ENCODE results near the gene PDZK1IP1.

Gene PDZK1IP1

DNA sequence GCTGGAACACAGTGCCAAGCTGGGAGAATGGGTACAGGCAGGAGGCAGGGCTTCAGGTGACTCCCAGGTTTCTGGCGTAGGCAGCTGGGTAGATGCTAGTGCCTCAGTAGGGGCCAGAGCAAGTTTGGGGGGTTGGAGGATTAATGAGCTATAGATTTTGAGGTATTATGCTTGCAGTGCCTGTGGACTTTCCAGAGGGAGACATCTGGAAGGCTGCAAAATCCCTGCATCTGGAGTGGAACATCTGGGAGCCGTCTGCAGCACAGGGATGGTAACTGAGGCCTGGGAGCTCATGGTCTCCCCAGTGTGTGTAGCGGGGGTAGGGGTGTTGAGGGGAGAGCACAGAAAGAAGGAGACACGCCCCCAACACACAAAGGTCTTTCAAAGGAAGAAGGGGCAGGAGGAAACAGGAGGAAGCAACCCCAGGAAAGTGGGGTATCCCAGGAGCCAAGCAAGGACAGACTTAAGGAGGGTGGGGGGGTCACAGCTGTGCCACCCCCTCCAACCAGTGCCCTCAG lies 2.2 kb upstream of the PDZK1IP1 start:
- TF ChIP-seq, protein P1, sequence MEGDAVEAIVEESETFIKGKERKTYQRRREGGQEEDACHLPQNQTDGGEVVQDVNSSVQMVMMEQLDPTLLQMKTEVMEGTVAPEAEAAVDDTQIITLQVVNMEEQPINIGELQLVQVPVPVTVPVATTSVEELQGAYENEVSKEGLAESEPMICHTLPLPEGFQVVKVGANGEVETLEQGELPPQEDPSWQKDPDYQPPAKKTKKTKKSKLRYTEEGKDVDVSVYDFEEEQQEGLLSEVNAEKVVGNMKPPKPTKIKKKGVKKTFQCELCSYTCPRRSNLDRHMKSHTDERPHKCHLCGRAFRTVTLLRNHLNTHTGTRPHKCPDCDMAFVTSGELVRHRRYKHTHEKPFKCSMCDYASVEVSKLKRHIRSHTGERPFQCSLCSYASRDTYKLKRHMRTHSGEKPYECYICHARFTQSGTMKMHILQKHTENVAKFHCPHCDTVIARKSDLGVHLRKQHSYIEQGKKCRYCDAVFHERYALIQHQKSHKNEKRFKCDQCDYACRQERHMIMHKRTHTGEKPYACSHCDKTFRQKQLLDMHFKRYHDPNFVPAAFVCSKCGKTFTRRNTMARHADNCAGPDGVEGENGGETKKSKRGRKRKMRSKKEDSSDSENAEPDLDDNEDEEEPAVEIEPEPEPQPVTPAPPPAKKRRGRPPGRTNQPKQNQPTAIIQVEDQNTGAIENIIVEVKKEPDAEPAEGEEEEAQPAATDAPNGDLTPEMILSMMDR (IDR thresholded peaks at IDR 0.05; ENCODE audit: insufficient read depth, low read length, poor library complexity, severe bottlenecking): no peak
- H3K36me3 ChIP-seq (ENCODE audit: control insufficient read depth, insufficient read depth, low read length): no peaks in the 10 kb centered on the region
- H3K27me3 ChIP-seq (replicated peaks; ENCODE audit: control insufficient read depth, insufficient read depth, low read length): peaks cover 2% of the 10 kb centered on the region; the same call in 1 of the 2 replicates
- no peak for DNase-seq (ENCODE audit: extremely low read depth, insufficient read length)
- no peak overlapping the region for H3K4me3 ChIP-seq (replicated peaks; ENCODE audit: low read depth, low read length)

DNA sequence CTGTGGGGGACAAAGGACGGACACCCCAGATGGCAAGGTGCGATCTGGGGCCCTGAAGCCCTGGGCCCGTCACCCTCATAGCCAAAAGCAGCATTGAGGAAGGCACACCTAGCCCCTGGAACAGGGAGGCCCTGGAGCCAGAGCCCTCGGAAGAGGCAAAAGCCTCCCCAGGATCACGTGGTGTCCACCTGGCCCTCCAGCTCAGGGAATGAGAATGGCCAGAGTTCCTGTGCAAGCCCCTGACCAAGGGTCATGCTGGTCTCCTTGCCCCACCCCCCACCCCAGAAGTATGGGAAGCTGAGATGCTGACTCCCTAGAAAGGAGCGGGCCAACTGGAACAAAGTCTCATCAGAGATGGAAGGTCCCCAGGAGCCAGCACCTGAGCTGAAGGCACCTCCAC lies 1.0 kb upstream of the PDZK1IP1 start:
- no peaks in the 10 kb centered on the region for H3K36me3 ChIP-seq (ENCODE audit: control insufficient read depth, insufficient read depth, low read length)
- TF ChIP-seq, protein P1 (IDR thresholded peaks at IDR 0.05; ENCODE audit: insufficient read depth, low read length, poor library complexity, severe bottlenecking): no peak
- H3K27me3 ChIP-seq (replicated peaks; ENCODE audit: control insufficient read depth, insufficient read depth, low read length): peaks cover 2% of the 10 kb centered on the region
- no peak overlapping the region for H3K4me3 ChIP-seq (replicated peaks; ENCODE audit: low read depth, low read length)
- no peak for DNase-seq (ENCODE audit: extremely low read depth, insufficient read length)

DNA sequence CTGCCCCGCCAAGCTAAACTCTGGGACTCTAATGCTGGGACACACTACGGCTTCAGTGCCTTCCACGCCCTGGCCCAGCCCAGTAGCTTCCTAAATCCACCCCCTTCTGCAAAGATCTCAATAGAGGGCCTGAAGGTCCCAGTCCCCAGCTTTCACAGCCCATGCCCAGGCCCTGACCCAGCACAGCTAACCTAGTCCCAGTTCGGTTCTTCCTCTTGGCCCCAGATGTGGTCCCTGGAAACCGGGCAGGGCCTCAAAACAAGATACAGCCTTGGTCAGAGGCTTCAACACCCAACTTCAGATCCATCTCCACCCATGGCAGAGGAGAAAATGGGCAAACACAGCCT lies 646 bp upstream of the PDZK1IP1 start:
- DNase-seq (ENCODE audit: extremely low read depth, insufficient read length): no peak
- Histone ChIP-seq H3K36me3 (ENCODE audit: control insufficient read depth, insufficient read depth, low read length) (no peaks in the 10 kb centered on the region), H3K4me3 (replicated peaks; ENCODE audit: low read depth, low read length) (no peak overlapping the region), H3K27me3 (replicated peaks; ENCODE audit: control insufficient read depth, insufficient read depth, low read length) (peaks cover 2% of the 10 kb centered on the region)
- TF ChIP-seq, protein P1 (IDR thresholded peaks at IDR 0.05; ENCODE audit: insufficient read depth, low read length, poor library complexity, severe bottlenecking): no peak

DNA sequence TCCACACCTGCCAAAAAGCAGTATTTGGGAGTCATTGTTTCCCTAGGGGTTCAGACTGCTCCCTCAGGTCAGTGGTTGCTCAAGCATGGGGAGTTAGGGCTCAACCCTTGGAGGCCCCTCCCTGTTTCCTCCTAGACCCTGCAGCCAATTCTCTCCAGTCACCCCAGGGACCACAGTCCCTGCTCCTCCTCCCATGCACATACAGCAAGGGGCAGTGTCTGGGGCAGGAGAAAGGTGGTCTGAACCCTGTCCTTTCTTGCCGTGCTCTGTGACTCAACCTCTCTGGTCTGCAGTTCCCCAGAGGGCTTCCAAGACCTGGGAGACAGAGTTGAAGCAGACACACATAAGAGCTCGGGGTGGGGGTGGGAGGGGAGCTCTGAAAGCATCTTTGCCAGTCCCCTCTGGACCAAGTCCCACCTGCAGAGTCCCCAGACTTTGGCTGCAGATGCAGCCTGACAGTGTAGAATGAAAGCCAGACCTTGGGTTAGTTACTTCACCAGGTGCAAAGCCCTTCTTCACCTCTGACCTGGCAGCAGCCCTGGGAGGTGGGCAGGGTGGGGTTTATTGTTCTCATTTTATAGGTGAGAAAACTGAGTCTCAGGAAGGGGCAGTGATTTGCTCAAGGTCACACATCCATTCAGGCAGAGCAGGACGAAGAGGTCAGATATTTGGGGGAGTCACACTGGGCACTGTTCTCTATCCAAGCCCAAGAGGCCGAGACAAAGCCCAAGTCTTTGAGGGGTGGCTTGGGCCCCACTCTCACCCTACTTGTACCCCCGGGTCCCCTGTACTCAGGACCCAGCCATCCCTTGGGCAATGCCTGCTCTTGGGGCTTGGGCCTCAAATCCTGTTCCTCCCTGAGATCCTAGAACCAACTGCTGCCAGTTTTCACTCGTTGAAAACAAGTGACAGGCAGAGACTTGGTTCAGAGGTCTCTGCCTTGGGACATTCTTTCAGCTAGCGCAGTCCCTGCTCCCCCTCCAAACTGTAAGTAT lies 748 bp downstream of the PDZK1IP1 start:
- no peak for DNase-seq (ENCODE audit: extremely low read depth, insufficient read length)
- no peaks in the 10 kb centered on the region for H3K36me3 ChIP-seq (ENCODE audit: control insufficient read depth, insufficient read depth, low read length)
- no peaks in the 10 kb centered on the region; the same call in none of the 2 replicates for H3K27me3 ChIP-seq (replicated peaks; ENCODE audit: control insufficient read depth, insufficient read depth, low read length)
- no peak overlapping the region for H3K4me3 ChIP-seq (replicated peaks; ENCODE audit: low read depth, low read length)
- TF ChIP-seq, protein P1 (IDR thresholded peaks at IDR 0.05; ENCODE audit: insufficient read depth, low read length, poor library complexity, severe bottlenecking): no peak

DNA sequence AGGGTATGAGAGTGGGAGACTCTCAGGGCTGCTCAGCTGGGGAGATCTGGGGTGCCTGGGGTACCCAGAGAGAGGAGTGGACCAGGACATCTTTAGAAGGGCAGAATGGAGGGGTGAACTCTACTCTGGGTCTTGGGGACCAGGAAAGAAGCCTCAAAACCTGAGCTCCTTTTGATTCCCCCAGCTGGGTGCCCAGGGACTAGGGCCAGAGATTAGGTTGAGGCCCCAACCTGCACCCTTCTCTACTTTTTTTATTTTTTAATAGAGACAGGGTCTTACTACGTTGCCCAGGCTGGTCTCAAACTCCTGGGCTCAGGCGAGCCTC lies 1.9 kb downstream of the PDZK1IP1 start:
- Histone ChIP-seq H3K27me3 (replicated peaks; ENCODE audit: control insufficient read depth, insufficient read depth, low read length) (no peaks in the 10 kb centered on the region; the same call in none of the 2 replicates), H3K4me3 (replicated peaks; ENCODE audit: low read depth, low read length) (no peak overlapping the region), H3K36me3 (ENCODE audit: control insufficient read depth, insufficient read depth, low read length) (no peaks in the 10 kb centered on the region)
- no peak for DNase-seq (ENCODE audit: extremely low read depth, insufficient read length)
- TF ChIP-seq, protein P1 (IDR thresholded peaks at IDR 0.05; ENCODE audit: insufficient read depth, low read length, poor library complexity, severe bottlenecking): no peak
